Measurements from ENCODE around the gene CMTR1. TPM values are rescaled to one million over a fixed set of nuclear protein-coding genes. Genes with fewer than 3 reads are reported as not detected.

The CMTR1 gene
- polyA plus RNA-seq, 1 experiment: 25.1 TPM

DNA sequence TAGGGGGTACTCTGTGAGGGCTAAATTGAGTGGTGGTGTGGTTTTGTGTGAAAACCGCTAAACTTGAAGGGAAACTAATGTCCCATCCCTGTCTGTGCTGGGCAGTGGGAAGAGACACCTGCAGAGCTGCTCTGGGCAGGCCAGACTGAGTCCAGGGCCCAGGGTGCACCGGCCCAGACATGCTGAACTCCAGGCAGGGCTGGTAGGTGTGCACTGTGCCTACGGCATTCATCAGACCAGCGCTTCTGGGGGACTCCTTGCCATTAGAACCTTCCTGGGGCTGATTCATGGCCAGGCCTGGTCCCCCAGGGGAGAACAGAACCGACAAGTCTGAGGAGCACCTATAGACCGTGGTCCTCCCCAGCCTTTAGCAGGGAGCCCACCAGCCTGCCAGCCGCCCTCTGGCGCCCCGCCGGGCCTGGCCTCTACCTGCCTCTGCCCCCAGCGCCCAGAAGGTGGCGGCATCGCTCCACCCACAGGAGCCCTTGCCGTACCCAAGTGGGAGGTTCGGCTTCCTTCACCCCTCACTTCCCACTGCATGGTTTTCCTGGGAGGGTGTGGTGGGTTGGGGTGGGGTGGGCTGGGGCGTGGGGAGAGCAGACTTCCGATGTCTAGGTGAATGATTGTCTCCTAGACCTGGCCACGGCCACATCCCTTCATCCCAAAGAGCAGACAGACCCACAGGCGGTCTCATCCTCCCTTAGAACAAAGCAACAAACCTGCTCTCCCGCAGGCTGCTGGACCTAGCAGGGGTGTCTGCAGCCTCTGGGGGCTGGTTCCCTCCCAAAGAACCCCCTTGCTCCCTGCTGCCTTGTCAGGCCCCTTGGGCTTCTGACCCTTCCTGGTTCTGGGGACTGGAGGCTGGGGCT lies 51.1 kb downstream of the CMTR1 start:
- H3K27me3 ChIP-seq (ENCODE audit: control insufficient read depth, insufficient read depth, low read length): no peaks in the 10 kb centered on the region
- TF ChIP-seq, protein P1, sequence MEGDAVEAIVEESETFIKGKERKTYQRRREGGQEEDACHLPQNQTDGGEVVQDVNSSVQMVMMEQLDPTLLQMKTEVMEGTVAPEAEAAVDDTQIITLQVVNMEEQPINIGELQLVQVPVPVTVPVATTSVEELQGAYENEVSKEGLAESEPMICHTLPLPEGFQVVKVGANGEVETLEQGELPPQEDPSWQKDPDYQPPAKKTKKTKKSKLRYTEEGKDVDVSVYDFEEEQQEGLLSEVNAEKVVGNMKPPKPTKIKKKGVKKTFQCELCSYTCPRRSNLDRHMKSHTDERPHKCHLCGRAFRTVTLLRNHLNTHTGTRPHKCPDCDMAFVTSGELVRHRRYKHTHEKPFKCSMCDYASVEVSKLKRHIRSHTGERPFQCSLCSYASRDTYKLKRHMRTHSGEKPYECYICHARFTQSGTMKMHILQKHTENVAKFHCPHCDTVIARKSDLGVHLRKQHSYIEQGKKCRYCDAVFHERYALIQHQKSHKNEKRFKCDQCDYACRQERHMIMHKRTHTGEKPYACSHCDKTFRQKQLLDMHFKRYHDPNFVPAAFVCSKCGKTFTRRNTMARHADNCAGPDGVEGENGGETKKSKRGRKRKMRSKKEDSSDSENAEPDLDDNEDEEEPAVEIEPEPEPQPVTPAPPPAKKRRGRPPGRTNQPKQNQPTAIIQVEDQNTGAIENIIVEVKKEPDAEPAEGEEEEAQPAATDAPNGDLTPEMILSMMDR (IDR thresholded peaks at IDR 0.05; ENCODE audit: low read depth, low read length): peak; percentile 82
- ChIA-PET POLR2A (no interaction called here), CTCF (interaction anchor here (0.5 to 1.5 kb wide), 9 partner anchors 9 to 499 kb away, joined by 3 to 10 read pairs (median 4); partner anchors contain the start of gene CCDC167)
- DNase-seq (ENCODE audit: low read depth, low spot score): no peak
- H3K4me3 ChIP-seq (ENCODE audit: low read depth, low read length): no peak overlapping the region
- no peak overlapping the region for H3K27ac ChIP-seq (ENCODE audit: low read depth, low read length)
- H3K9me3 ChIP-seq (ENCODE audit: control insufficient read depth, insufficient read depth, low read length): no peaks in the 10 kb centered on the region

DNA sequence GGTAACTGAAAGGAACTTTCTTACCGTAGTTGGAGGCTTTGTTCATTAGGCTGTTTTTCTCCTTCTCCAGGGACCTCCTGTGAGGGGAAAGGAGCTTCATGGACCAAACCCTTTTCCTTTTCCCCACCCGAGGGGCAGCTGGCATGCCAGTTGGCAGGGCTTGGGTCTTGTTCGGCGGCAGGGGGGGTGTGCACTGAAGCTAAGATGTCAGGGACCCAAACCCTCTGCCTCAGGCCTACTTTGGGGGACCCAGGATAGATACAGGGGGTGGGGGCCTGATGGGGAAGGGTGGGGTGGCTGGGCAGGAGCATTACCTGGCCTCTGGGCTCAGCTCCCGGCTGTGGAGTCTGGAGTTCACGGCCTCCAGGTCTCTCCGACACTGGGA lies 51.8 kb downstream of the CMTR1 start:
- no peaks in the 10 kb centered on the region for H3K27me3 ChIP-seq (ENCODE audit: control insufficient read depth, insufficient read depth, low read length)
- CTCF ChIA-PET: interaction anchor here (0.5 to 1.5 kb wide), 9 partner anchors 9 to 499 kb away, joined by 3 to 10 read pairs (median 4); partner anchors contain the start of gene CCDC167
- H3K27ac ChIP-seq (ENCODE audit: low read depth, low read length): no peak overlapping the region
- no peak for DNase-seq (ENCODE audit: low read depth, low spot score)
- no peaks in the 10 kb centered on the region for H3K9me3 ChIP-seq (ENCODE audit: control insufficient read depth, insufficient read depth, low read length)
- POLR2A ChIA-PET: no interaction called here
- no peak overlapping the region for H3K4me3 ChIP-seq (ENCODE audit: low read depth, low read length)
- TF ChIP-seq, protein P1 (IDR thresholded peaks at IDR 0.05; ENCODE audit: low read depth, low read length): no peak

- POLR2A ChIA-PET: no interaction called here
- H3K27me3 ChIP-seq (ENCODE audit: control insufficient read depth, insufficient read depth, low read length): no peaks in the 10 kb centered on the region
- H3K4me3 ChIP-seq (ENCODE audit: low read depth, low read length): no peak overlapping the region
- H3K27ac ChIP-seq (ENCODE audit: low read depth, low read length): no peak overlapping the region
- TF ChIP-seq, protein P1 (IDR thresholded peaks at IDR 0.05; ENCODE audit: low read depth, low read length): peak; percentile 28; the same call in 1 of the 2 replicates
- DNase-seq (ENCODE audit: low read depth, low spot score): no peak
- CTCF ChIA-PET: interaction anchor here (0.6 to 1.5 kb wide), 8 partner anchors 10 to 207 kb away, joined by 3 to 10 read pairs (median 4); partner anchors contain the start of gene CCDC167
- no peaks in the 10 kb centered on the region for H3K9me3 ChIP-seq (ENCODE audit: control insufficient read depth, insufficient read depth, low read length)
Observed at GRCh38 chr6:37485291-37485702, 52.3 kb downstream of the CMTR1 start.

DNA sequence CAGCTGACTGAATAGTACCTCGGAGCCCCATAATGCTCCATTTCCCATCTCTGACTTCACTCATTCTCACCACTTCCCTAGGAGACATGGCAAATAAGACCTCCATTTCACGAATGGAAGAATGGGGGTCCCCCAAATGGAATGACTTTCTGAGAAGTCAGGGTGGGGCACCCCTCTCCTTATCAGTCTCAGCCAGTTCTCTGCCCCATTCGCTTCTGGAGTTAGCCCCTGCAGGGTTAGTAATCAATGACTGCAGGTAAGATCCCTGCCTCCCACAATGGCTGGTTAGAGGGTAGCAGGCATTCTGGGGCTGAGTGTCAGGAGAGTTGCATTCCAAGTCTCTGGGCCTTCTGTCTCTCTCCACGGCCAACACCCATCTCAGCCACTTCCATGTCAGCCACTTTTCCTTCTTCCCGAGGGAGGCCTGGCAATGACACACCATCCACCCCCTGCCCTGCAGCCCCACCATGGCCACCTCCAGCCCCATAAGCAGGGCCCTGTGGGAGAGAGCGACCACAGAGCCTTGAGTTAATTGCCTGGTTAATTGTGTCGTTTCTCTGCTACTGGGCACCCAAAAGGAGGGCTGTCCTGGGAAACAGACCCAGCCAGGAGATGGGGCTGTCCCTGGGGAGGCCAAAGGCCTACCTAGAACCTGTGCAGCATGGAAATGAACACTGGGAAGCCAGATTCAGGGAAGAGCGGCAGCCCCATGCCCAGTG lies 53.3 kb downstream of the CMTR1 start:
- DNase-seq (ENCODE audit: low read depth, low spot score): no peak
- no peaks in the 10 kb centered on the region for H3K9me3 ChIP-seq (ENCODE audit: control insufficient read depth, insufficient read depth, low read length)
- CTCF ChIA-PET: no interaction called here
- TF ChIP-seq, protein P1 (IDR thresholded peaks at IDR 0.05; ENCODE audit: low read depth, low read length): no peak
- H3K27ac ChIP-seq (ENCODE audit: low read depth, low read length): no peak overlapping the region
- no peaks in the 10 kb centered on the region for H3K27me3 ChIP-seq (ENCODE audit: control insufficient read depth, insufficient read depth, low read length)
- H3K4me3 ChIP-seq (ENCODE audit: low read depth, low read length): no peak overlapping the region
- POLR2A ChIA-PET: no interaction called here

Data from AG04450 (cell line).